IMR-90 (cell line): ENCODE results near the gene CDH13. TPM values are rescaled to one million over a fixed set of nuclear protein-coding genes. Genes with fewer than 3 reads are reported as not detected.

Experiments used
- ATAC-seq: fragments of 200-7000 bp; cut with Tn5 transposase; 2 replicates; pipeline ENCODE4 v1.9.1; 2020; ENCODE audit warnings: low read depth, mild to moderate bottlenecking, moderate library complexity
- BruUV-seq: library from RNA; stranded (reverse); fragments of 400-500 nt; replicated peaks from 2 replicates; lab custom pipeline; 2021; lab: Mats Ljungman, UMichigan
- CTCF ChIA-PET: fragments of 300-600 bp; formaldehyde crosslinking; extraction: SDS; loops from one replicate; lab custom pipeline; 2021; ENCODE audit warnings: antibody characterized with exemption; lab: Yijun Ruan, JAX
- POLR2A ChIA-PET: fragments of 300-600 bp; sonication (Branson Sonifier 250); formaldehyde crosslinking; loops from one replicate; lab custom pipeline; 2022; ENCODE audit warnings: antibody characterized with exemption; ENCODE audit not compliant: unreplicated experiment; lab: Charles Lee
- DNase-seq: peaks from one replicate; pipeline ENCODE4 v3.0.0; 2013
- H2AFZ ChIP-seq: replicated peaks from 2 replicates; pipeline ENCODE3; 2013; ENCODE audit warnings: low read length, mild to moderate bottlenecking; ENCODE audit not compliant: poor library complexity
- H2AK5ac ChIP-seq: 2 replicates; pipeline ENCODE4 v1.6.1; 2013; ENCODE audit warnings: low read depth, low read length, inconsistent platforms
- H2AK9ac ChIP-seq: replicated peaks from 2 replicates; pipeline ENCODE3; 2013; ENCODE audit warnings: mild to moderate bottlenecking, low read depth, low read length, moderate library complexity; ENCODE audit not compliant: poor library complexity
- H2BK120ac ChIP-seq: 2 replicates; pipeline ENCODE4 v1.6.1; 2013; ENCODE audit warnings: low read depth, low read length, inconsistent platforms
- H2BK15ac ChIP-seq: 3 replicates; pipeline ENCODE4 v1.6.1; 2013; ENCODE audit warnings: low read depth, low read length, inconsistent platforms
- H2BK20ac ChIP-seq: 2 replicates; pipeline ENCODE4 v1.6.1; 2013; ENCODE audit warnings: low read depth, mild to moderate bottlenecking, inconsistent platforms, low read length, moderate library complexity
- H2BK5ac ChIP-seq: 2 replicates; pipeline ENCODE4 v1.6.1; 2013; ENCODE audit warnings: mild to moderate bottlenecking, low read depth, low read length, inconsistent platforms; ENCODE audit not compliant: poor library complexity, severe bottlenecking
- H3K14ac ChIP-seq: replicated peaks from 2 replicates; pipeline ENCODE4 v1.6.1; 2013; ENCODE audit warnings: low read depth, low read length, inconsistent platforms
- H3K18ac ChIP-seq: 2 replicates; pipeline ENCODE4 v1.6.1; 2013; ENCODE audit warnings: low read depth, low read length, control low read depth
- H3K23ac ChIP-seq: 2 replicates; pipeline ENCODE4 v1.6.1; 2013; ENCODE audit warnings: low read depth, low read length, inconsistent platforms
- H3K27ac ChIP-seq: 2 replicates; pipeline ENCODE4 v1.5.1; 2013; ENCODE audit warnings: mild to moderate bottlenecking, control low read depth, low read length; ENCODE audit not compliant: insufficient read depth
- H3K27me3 ChIP-seq: 2 replicates; pipeline ENCODE4 v1.6.1; 2013; ENCODE audit warnings: low read length; ENCODE audit not compliant: control insufficient read depth, insufficient read depth
- H3K36me3 ChIP-seq: 2 replicates; pipeline ENCODE4 v1.6.1; 2013; ENCODE audit warnings: low read length, mixed read lengths; ENCODE audit not compliant: control insufficient read depth, insufficient read depth
- H3K4ac ChIP-seq: 2 replicates; pipeline ENCODE4 v1.6.1; 2013; ENCODE audit warnings: low read depth, low read length, inconsistent platforms
- H3K4me1 ChIP-seq: 2 replicates; pipeline ENCODE4 v1.6.1; 2013; ENCODE audit warnings: low read length, mixed read lengths; ENCODE audit not compliant: control insufficient read depth, insufficient read depth
- H3K4me2 ChIP-seq: 2 replicates; pipeline ENCODE4 v1.6.1; 2013; ENCODE audit warnings: low read depth, mild to moderate bottlenecking, control low read depth, low read length, moderate library complexity
- H3K4me3 ChIP-seq: 2 replicates; pipeline ENCODE4 v1.5.1; 2013; ENCODE audit warnings: low read depth, mild to moderate bottlenecking, control low read depth, low read length, moderate library complexity; ENCODE audit not compliant: insufficient read depth
- H3K56ac ChIP-seq: 2 replicates; pipeline ENCODE4 v1.6.1; 2013; ENCODE audit warnings: low read length, inconsistent platforms; ENCODE audit not compliant: insufficient read depth; ENCODE audit errors: extremely low read depth
- H3K79me1 ChIP-seq, 2 experiments: 2 replicates each; pipeline ENCODE4 v1.6.1; 2013; ENCODE audit warnings: low read length in 2 of 2, inconsistent platforms in 1 of 2, low read depth in 1 of 2
- H3K9ac ChIP-seq: 2 replicates; pipeline ENCODE4 v1.6.1; 2013; ENCODE audit warnings: low read depth, low read length, control low read depth
- H3K9me1 ChIP-seq: 2 replicates; pipeline ENCODE4 v1.6.1; 2013; ENCODE audit warnings: low read length, inconsistent platforms; ENCODE audit not compliant: insufficient read depth
- H3K9me3 ChIP-seq: 2 replicates; pipeline ENCODE4 v1.6.1; 2013; ENCODE audit warnings: low read length; ENCODE audit not compliant: control insufficient read depth, insufficient read depth
- H4K20me1 ChIP-seq: 2 replicates; pipeline ENCODE4 v1.6.1; 2013; ENCODE audit warnings: low read length, inconsistent platforms; ENCODE audit not compliant: insufficient read depth
- H4K5ac ChIP-seq: 2 replicates; pipeline ENCODE4 v1.6.1; 2013; ENCODE audit warnings: mild to moderate bottlenecking, low read depth, low read length, control low read depth
- H4K8ac ChIP-seq, 2 experiments: 2 replicates each; pipeline ENCODE4 v1.6.1; 2013; ENCODE audit warnings: low read depth in 2 of 2, low read length in 2 of 2, control low read depth in 1 of 2, inconsistent platforms in 1 of 2
- H4K91ac ChIP-seq: 2 replicates; pipeline ENCODE4 v1.6.1; 2013; ENCODE audit warnings: low read depth, low read length, inconsistent platforms; ENCODE audit not compliant: insufficient read depth
- ELK1 ChIP-seq: fragments of 150-350 bp; IDR thresholded peaks from 2 replicates; pipeline ENCODE4 v1.6.1; 2016; ENCODE audit warnings: low read depth, mild to moderate bottlenecking, low read length, moderate library complexity, borderline replicate concordance
- MAFK ChIP-seq: IDR thresholded peaks from 2 replicates; pipeline ENCODE4 v1.6.1; 2012; ENCODE audit warnings: low read depth, low read length, improper control_type of control experiment
- MXI1 ChIP-seq: IDR thresholded peaks from 2 replicates; pipeline ENCODE4 v1.6.1; 2012; ENCODE audit warnings: low read depth, mild to moderate bottlenecking, low read length, moderate library complexity, borderline replicate concordance
- RAD21 ChIP-seq: IDR thresholded peaks from 2 replicates; pipeline ENCODE4 v1.6.1; 2012; ENCODE audit warnings: low read length, improper control_type of control experiment
- WGBS, 2 experiments: methylation state at CpG; one replicate each; pipeline versions ENCODE4 v1.1.5 to v1.1.7; 2013; ENCODE audit warnings: missing lambda C conversion rate in 2 of 2; ENCODE audit not compliant: insufficient read length in 1 of 2; ENCODE audit errors: extremely low coverage in 2 of 2; 5-methylcytosine and 5-hydroxymethylcytosine counted together
- dilution Hi-C: fragments of 300-500 bp; cut with HindIII; formaldehyde crosslinking; loops from one replicate; pipeline ENCODE4 v1.14.3; 2018; ENCODE audit warnings: low sequenced_read_pairs; ENCODE audit not compliant: unreplicated experiment
- in situ Hi-C: fragments of 300-500 bp; cut with MboI; formaldehyde crosslinking; loops from 3 replicates; pipeline ENCODE4 v1.14.3; 2019; ENCODE audit warnings: low sequenced_read_pairs, inconsistent platforms, mixed read lengths
- intact Hi-C: fragments of 100-400 bp; cut with micrococcal nuclease; formaldehyde crosslinking; loops from 2 replicates; pipeline ENCODE4 v1.10.0; 2022
- polyA plus RNA-seq, 3 experiments: library from polyadenylated mRNA; depleted of rRNA; stranded (reverse); fragments of >200 nt; gene quantifications; 2 replicates each; pipeline ENCODE4 v1.2.3, GENCODE V29; 2012; ENCODE audit warnings: low replicate concordance in 1 of 3
- total RNA-seq: library from RNA; depleted of rRNA; stranded (reverse); fragments of >200 nt; gene quantifications from 2 replicates; pipeline ENCODE4 v1.2.3, GENCODE V29; 2012

The CDH13 gene
- total and polyA plus RNA-seq, 2 of the 4 experiments (the other 2 are of a cell fraction) = 61.6 to 74.7 TPM

GRCh38 chr16:83742124-83742899, 1115.5 kb downstream of the CDH13 start:
- TF ChIP-seq MAFK (no peak), RAD21 (no peak), ELK1 (no peak), MXI1 (no peak)
- Histone ChIP-seq H2BK5ac (no peak overlapping the region), H4K8ac (no peak overlapping the region), H2BK20ac (no peak overlapping the region), H4K5ac (no peak overlapping the region), H3K56ac (no peak overlapping the region), H3K4me1 (peaks cover 3% of the 10 kb centered on the region), H3K9me3 (no peaks in the 10 kb centered on the region), H4K20me1 (no peaks in the 10 kb centered on the region), H3K27ac (no peak overlapping the region), H4K91ac (no peak overlapping the region), H3K23ac (no peak overlapping the region), H3K4ac (no peak overlapping the region), H2AK5ac (no peak overlapping the region), H3K14ac (no peak overlapping the region), H3K9ac (no peak overlapping the region), H2BK120ac (no peak overlapping the region), H3K4me3 (no peak overlapping the region), H2AFZ (no peak overlapping the region), H3K79me1 (no peaks in the 10 kb centered on the region), H3K27me3 (no peaks in the 10 kb centered on the region; the same call in 1 of the 2 replicates), H3K4me2 (no peak overlapping the region), H2AK9ac (no peak overlapping the region), H2BK15ac (no peak overlapping the region), H3K9me1 (no peaks in the 10 kb centered on the region), H3K36me3 (no peaks in the 10 kb centered on the region), H3K18ac (no peak overlapping the region)
- BruUV-seq = no TSS peak
- 50% methylated on average over 8 of the region's 22 CpGs; no CpG with 5 or more reads in 1 of the 2 experiments for WGBS, 2 experiments
- intact Hi-C loops (no loop called here), dilution Hi-C loops (no loop called here), in situ Hi-C loops (no loop called here)
- no peak for ATAC-seq
- ChIA-PET CTCF (no interaction called here), POLR2A (no interaction called here)
- DNase-seq = no peak
